Colon (tissue), 2 donors: ENCODE results near the gene P3H3.
"Not testable (repeated sequence)": the region's sequence is repeated elsewhere in the genome, so short reads cannot be mapped to it uniquely, and the experiment has no call there.

ENCODE experiments used
- FAIRE-seq: peaks from 2 replicates; lab custom pipeline; 2012; peaks lifted over from hg19 to GRCh38; lab: Jason Lieb, UNC
- donor health status: control.
- donor health status: control.

The P3H3 gene

DNA sequence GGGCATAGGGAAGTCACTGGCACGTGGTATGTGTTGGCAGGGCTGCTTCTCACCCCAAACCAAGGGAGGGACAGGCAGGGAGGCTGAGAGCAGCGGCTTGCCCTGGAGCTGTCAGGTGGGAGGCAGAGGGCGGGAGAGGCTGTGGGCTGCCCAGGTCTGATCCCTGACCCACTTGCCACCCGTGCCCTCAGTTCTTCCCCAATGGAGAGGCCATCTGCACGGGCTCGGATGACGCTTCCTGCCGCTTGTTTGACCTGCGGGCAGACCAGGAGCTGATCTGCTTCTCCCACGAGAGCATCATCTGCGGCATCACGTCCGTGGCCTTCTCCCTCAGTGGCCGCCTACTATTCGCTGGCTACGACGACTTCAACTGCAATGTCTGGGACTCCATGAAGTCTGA, 17.2 kb downstream of the P3H3 start:
- FAIRE-seq, result no peak

- no peak for FAIRE-seq
These were observed 18.2 kb downstream of the P3H3 start for GRCh38 chr12:6846316-6846869.

DNA sequence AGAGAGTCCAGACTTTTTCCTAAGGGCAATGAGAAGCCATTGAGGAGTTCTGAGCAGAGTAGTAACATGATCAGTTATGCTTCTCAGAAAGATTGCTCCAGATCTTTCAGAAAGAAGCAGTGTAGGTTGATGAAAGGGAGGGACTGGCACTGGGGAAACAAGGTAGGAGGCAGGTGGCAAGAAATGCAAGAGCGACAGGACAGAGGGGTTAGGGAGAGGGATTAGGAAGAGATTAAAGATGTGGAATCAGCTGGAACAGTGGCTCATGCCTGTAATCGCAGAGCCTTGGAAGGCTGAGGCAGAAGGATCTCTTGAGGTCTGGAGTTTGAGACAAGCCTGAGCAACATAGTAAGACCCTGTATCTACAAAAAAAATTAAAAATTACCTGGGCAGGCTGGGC, 19.5 kb downstream of the P3H3 start:
- FAIRE-seq, result no peak

- FAIRE-seq, result no peak
These were observed 21.2 kb downstream of the P3H3 start for GRCh38 chr12:6849427-6849826.

GRCh38 chr12:6849976-6850560, 21.9 kb downstream of the P3H3 start:
- no peak for FAIRE-seq

DNA sequence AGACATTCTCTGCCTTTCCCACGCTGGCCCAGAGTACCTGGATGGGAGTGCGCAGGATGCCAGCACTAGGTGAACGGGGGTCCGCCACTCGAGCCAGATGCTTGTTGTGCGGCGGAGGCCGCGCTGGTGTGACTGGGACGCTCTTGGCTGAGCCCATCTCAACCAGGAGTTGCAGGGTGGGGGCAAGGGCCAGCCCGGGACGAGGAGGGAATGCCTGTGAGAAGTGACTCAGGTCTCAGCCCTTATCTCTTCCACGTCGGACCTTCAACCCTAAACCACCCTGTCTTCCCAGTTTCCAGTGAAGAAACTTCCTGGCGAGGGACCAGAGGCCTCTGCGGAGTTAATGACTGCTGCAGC, 22.6 kb downstream of the P3H3 start:
- FAIRE-seq, result no peak

GRCh38 chr12:6851153-6851920, 23.1 kb downstream of the P3H3 start, which contains the start of gene CDCA3:
Gene CDCA3, minus strand, starts transcription at chr12:6851286. Its CDS starts 334 bp downstream, at chr12:6850952.
- peak; percentile 31 for FAIRE-seq

DNA sequence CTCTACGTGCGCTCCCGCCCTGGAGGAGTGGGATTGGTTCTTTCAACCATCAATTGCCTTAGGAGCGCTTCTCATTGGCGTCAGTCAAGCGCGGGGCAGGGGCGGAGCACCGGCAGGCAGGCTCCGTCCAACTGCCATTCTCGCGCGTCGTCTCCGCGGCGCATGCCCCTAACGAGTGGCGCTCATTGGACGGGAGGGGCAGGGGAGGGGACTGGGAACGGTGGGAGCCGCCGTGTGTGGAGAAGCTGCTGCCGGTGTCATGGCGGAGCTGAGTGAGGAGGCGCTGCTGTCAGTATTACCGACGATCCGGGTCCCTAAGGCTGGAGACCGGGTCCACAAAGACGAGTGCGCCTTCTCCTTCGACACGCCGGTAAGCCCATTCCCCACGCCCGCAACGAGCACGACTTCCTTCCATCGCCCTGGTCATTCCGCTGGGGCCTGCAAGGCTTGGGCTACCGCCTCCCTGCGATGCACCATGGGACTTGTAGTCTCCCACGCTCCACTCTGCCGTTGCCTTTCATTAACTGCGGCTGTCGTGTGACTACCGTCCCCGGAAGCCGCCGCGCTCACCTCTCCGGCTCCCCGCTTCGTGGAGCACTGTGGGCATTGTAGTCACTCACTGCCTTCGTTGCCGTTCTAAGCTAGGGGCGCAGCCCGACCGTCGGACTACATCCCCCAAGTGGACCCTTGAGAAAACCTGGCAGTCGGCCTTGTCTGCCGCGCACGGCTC, 23.9 kb downstream of the P3H3 start, which contains the start of gene USP5:
Gene USP5, plus strand, starts transcription at position 230 of the 730 bp plus-strand sequence. Its CDS starts 30 bp downstream, at position 260.
- FAIRE-seq, result peak; percentile 83

DNA sequence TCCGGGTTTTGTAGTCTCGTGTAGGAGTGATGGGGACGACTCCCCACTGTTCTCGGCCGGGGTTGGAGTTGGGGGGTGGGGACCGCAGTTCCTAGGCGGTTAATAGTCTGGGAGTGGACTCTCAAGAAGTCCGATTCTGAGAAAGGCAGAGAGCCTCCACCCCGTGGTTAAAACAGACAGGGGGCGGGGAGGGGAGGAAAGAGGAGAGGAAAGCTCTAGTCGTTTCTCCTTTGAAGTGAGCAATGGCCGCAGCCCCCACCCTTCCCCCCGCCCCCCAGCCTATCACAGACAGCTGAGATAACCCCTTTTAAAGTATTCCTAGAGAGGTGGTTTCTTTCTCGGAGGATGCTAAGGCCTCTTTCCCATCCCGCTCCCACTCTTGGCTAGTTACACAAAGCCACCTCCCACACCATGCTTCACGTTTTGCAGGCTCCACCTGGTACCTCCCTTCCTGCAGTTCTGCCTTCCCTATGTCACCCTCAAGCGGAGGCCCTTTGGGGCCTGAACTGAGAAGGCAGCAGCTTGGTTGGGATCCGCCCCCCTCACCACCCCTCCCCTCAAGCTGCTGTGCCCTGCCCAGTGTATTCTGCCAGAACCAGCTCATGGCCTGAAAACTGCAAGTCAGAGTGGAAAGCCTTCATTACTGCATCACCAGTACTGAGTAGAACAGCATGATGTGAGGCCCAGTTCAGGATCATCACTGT, 24.6 kb downstream of the P3H3 start:
- FAIRE-seq, result no peak

GRCh38 chr12:6853626-6854025, 25.4 kb downstream of the P3H3 start:
- FAIRE-seq, result no peak

- FAIRE-seq, result no peak
These were observed 25.8 kb downstream of the P3H3 start for GRCh38 chr12:6854036-6854435.

DNA sequence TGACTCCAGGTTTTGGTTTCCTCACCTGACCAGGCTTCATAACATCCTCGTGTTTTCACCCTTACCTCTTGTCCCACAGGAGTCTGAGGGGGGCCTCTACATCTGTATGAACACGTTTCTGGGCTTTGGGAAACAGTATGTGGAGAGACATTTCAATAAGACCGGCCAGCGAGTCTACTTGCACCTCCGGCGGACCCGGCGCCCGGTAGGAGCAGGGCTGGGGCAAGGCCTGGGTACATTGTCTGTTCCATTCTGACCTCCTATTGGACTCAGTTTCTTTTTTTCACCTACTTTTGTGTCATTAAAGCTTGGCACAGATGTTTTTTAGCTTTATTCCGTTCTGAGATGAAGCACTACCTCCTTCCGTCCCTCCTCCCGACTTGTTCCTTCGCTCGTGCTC, 27.1 kb downstream of the P3H3 start:
- FAIRE-seq, result no peak

DNA sequence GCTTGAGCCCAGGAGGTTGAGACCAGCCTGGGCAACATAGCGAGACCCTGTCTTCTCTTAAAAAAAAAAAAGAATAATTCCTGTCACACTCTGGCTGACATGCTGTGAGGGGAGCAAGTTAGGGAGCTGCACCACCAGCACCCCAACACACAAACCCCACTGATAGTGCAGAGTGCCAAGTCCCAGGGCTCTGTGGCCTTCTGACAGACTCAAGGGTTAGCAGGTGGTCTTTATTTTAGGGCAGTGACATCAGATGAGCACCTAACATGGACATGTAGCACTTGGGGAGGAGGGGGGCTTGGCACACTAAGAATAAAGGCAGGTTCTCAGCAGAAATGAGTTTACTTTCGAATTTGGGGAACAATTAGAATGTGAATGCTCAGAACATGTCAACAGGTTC, 30.6 kb downstream of the P3H3 start:
- FAIRE-seq, result no peak

- FAIRE-seq, result no peak
These were observed 31.9 kb downstream of the P3H3 start for GRCh38 chr12:6860116-6860515.

DNA sequence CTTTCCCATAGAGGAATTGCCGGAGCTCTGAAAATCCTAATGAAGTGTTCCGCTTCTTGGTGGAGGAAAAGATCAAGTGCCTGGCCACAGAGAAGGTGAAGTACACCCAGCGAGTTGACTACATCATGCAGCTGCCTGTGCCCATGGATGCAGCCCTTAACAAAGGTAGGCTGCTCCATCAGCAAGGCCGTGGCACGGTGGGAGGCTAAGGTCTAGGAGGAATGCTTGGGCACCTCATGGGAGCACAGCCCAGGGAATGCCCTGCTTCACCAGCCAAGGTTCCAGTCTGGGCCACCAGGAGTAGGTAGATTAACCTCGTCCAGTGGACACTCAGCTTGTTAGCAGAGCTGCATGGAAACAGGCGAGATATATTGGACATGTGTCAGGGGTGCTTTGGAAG, 32.7 kb downstream of the P3H3 start:
- no peak for FAIRE-seq

DNA sequence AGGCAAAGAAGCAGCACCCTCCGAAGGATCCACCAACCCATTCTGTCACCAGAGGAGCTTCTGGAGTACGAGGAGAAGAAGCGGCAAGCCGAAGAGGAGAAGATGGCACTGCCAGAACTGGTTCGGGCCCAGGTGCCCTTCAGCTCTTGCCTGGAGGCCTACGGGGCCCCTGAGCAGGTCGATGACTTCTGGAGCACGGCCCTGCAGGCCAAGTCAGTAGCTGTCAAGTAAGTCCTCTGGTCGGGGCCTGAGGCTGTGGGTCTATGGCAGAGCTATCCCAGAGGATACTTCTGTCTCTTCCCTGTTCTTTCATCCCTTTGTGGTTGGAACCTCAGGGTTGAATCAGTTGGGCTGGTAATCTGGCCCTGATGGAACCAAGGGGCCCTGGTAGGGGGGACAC, 33.2 kb downstream of the P3H3 start:
- FAIRE-seq, result no peak

DNA sequence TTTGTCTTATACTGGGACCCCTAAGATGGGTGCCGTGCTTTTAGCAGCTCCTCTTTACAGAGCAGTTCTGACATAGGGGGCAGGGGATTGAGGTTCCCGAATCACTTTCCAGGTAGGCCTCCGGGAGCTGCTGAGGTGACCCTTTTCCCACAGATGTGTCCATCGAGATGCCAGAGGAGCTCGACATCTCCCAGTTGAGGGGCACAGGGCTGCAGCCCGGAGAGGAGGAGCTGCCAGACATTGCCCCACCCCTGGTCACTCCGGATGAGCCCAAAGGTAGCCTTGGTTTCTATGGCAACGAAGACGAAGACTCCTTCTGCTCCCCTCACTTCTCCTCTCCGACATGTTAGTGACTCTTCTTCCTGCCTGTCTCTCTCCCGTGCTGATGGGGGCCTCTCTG, 34.8 kb downstream of the P3H3 start:
- FAIRE-seq, result no peak

- no peak for FAIRE-seq
These were observed 35.5 kb downstream of the P3H3 start for GRCh38 chr12:6863586-6864321.

- FAIRE-seq, result not testable (repeated sequence)
These were observed 37.1 kb downstream of the P3H3 start for GRCh38 chr12:6865307-6865706.

DNA sequence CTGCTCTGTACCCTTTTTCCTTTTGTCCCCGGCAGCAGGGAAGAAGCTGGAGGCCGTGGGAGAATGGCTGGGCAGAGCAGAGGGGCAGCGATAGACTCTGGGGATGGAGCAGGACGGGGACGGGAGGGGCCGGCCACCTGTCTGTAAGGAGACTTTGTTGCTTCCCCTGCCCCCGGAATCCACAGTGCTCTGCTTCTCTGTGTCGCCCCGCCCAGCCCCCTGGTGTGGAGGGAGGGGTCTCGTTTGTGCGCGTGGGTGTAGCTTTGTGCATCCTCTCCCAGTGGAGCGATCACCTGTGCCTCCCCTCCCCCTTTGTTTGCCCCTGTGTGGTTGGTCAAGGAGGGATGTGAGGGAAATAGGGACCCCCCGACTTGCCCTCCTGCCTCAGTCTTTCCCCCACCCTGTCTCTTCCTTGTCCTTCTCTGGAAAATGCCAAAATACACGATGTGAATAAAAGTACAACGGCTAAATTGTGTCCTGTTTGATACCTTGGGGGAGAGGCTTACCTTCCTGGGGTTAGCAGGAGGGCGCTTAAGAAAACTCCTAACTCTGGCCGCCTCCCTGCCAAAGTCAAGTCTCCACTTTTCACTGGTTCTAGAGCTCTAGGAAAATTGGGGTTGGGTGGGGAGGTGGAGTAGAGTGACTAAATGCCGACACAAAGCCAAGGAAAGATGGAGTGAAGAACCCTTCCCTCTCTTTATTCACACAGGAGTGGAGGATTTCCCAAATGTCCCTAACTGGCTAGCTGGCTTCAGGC, 38.1 kb downstream of the P3H3 start:
- no peak for FAIRE-seq

DNA sequence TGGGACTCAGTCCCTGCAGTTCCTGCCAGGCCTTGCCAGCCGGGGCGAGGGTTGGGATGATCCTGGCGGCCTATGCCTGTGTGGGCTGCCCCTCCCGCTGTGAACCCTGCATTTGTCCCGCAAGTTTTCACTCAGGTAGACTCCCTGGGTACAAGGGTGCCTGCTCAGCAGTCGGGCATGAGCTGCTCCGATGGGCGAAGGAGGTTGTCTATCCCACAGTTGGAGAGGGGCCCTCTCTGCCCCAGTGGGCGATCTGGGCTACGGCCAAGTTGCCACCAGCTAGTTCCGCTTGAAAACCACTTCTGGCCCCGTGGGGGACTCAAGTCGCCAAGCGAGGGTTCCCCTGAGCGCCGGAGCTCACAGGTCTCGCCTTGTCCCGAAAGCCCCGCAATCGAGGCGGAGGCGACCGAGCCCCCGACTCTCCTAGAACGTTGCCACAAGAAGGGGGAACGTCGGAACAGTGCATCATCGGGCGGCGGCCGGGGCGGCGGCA, 38.8 kb downstream of the P3H3 start:
- no peak for FAIRE-seq
